ENCODE results near the gene COX20. TPM values are rescaled to one million over a fixed set of nuclear protein-coding genes. Genes with fewer than 3 reads are reported as not detected.

COX20 gene
- total and polyA plus RNA-seq, 2 donors (not counting 3 experiments of a cell fraction or from before 2014, with no cell fraction given): 17.1 to 30.2 TPM

- H3K9ac ChIP-seq (replicated peaks; ENCODE audit: extremely low read depth, insufficient read depth, low read length): no peak overlapping the region
- no TSS peak for BruUV-seq (replicated peaks)
- no peaks in the 10 kb centered on the region for H3K79me2 ChIP-seq (ENCODE audit: control insufficient read depth, insufficient read depth, low read length)
- CTCF ChIA-PET: interaction anchor here (0.9 to 1.3 kb wide), 3 partner anchors 16 to 155 kb away, joined by 3 to 4 read pairs (median 3); no protein-coding TSS in a partner anchor
- intact Hi-C loops (cut with micrococcal nuclease) (no loop called here), dilution Hi-C loops (cut with MboI; ENCODE audit: extremely low pct_ligation_motif_present, low sequenced_read_pairs) (no loop called here)
- H3K4me1 ChIP-seq (ENCODE audit: control insufficient read depth, extremely low read depth, insufficient read depth, low read length): no peaks in the 10 kb centered on the region
- H3K36me3 ChIP-seq (ENCODE audit: control insufficient read depth in 2 of 2, extremely low read depth in 1 of 2, insufficient read depth in 2 of 2, low read length in 2 of 2): no peaks in the 10 kb centered on the region
- no peak overlapping the region for H3K4me3 ChIP-seq (replicated peaks in 1 of 3; ENCODE audit: insufficient read depth in 1 of 3, low read depth in 1 of 3, low read length in 3 of 3)
- FAIRE-seq (no peak), DNase-seq (ENCODE audit: low read depth, low spot score) (no peak)
- no peak overlapping the region for H3K4me2 ChIP-seq (ENCODE audit: insufficient read depth, low read length)
- no peaks in the 10 kb centered on the region for H3K27me3 ChIP-seq (ENCODE audit: control insufficient read depth in 2 of 2, insufficient read depth in 2 of 2, low read length in 2 of 2)
- no peaks in the 10 kb centered on the region for H3K9me1 ChIP-seq (replicated peaks; ENCODE audit: control insufficient read depth, extremely low read depth, insufficient read depth, low read length)
- POLR2A ChIA-PET: interaction anchor here (0.6 kb wide), 1 partner anchor 20 kb away, joined by 4 read pairs; no protein-coding TSS in a partner anchor
- no peaks in the 10 kb centered on the region for H3K9me3 ChIP-seq (replicated peaks; ENCODE audit: control insufficient read depth, insufficient read depth, low read length)
- no peaks in the 10 kb centered on the region for H4K20me1 ChIP-seq (replicated peaks; ENCODE audit: control insufficient read depth, extremely low read depth, insufficient read depth, low read length)
- H2AFZ ChIP-seq (ENCODE audit: low read depth, low read length): no peak overlapping the region
- no peak for TF ChIP-seq JUN (IDR thresholded peaks at IDR 0.05; ENCODE audit: borderline replicate concordance, insufficient read depth, insufficient read length, low read depth)
- TF ChIP-seq MAX (IDR thresholded peaks at IDR 0.05; ENCODE audit: insufficient read depth, insufficient read length): no peak
- TF ChIP-seq FOS (IDR thresholded peaks at IDR 0.05; ENCODE audit: borderline replicate concordance, insufficient read depth, low read length): no peak
- no peak for TF ChIP-seq CTCF (IDR thresholded peaks at IDR 0.05; ENCODE audit: extremely low read depth in 1 of 2, insufficient read depth in 1 of 2, low read depth in 1 of 2, low read length in 2 of 2)
- no peak for TF ChIP-seq GATA2 (IDR thresholded peaks at IDR 0.05; ENCODE audit: insufficient read depth, insufficient read length, low read depth, low read length)
- no peak for TF ChIP-seq POLR2A (IDR thresholded peaks at IDR 0.05; ENCODE audit: low read depth, low read length)
- no peak for TF ChIP-seq POLR2AphosphoS5 (IDR thresholded peaks at IDR 0.05; ENCODE audit: insufficient read depth, low read depth, low read length)
- no peak for TF ChIP-seq MYC (IDR thresholded peaks at IDR 0.05; ENCODE audit: low read depth, low read length)
- no peak for TF ChIP-seq EZH2 (IDR thresholded peaks at IDR 0.05; ENCODE audit: borderline replicate concordance, low read depth, low read length, severe bottlenecking)
- no peak overlapping the region for H3K27ac ChIP-seq (ENCODE audit: insufficient read depth, low read depth, low read length)
Observed at GRCh38 chr1:244887281-244887680, 51.8 kb downstream of the COX20 start.
